Measurements from ENCODE around the gene FGGY.

The FGGY gene

DNA sequence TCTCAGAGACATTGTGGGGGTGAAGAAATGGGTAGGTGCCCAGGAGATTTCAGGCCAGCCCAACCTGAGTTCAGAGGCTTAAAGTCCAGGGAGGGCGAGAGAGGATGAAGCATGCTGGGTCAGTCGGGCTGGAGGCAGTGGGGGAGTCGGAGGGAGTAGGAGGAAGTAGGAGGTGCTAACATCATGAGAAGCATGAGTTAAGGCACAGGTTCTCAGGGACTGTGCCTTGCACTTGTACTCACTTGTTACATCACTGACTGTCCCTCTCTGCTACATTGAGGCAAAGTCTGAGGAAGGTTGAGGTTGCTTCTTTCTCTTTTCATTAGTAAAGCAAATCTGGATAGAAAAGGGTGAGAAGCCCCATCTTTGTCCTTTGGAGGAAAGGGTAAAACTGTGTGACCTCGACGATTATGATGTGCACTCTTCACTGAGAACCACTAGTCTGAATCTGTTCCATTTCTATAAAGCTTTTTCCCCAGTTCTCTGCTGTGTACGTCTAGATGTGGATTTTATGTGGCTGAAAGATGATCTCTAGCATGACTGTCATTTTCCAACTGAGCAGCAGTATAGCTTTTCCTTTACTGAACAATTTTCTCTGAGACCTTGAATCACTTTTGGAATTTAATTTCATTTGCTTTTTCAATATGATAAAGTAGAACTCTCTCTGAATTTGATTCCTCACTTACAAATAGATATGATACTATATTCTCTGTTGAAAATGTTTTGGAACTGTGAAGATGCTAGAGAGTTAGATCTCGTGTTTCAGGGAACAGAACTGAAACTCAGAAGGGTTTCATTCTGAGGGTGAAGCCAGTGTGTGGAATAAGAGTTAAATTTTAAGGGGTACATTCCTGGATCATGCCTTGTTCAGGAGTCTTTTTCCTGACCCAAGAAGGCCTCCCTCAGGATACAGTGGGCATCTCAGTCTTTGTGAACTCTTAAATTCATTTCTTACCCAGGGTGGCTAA is 94.6 kb downstream of the FGGY start:
- Mint-ChIP-seq H3K27ac (no peak overlapping the region), H3K4me3 (no peak overlapping the region), H3K9me3 (ENCODE audit: low read depth) (no peaks in the 10 kb centered on the region), H3K4me1 (ENCODE audit: low read depth) (peaks cover 10% of the 10 kb centered on the region), H3K36me3 (peaks cover 3% of the 10 kb centered on the region), H3K27me3 (no peaks in the 10 kb centered on the region)

DNA sequence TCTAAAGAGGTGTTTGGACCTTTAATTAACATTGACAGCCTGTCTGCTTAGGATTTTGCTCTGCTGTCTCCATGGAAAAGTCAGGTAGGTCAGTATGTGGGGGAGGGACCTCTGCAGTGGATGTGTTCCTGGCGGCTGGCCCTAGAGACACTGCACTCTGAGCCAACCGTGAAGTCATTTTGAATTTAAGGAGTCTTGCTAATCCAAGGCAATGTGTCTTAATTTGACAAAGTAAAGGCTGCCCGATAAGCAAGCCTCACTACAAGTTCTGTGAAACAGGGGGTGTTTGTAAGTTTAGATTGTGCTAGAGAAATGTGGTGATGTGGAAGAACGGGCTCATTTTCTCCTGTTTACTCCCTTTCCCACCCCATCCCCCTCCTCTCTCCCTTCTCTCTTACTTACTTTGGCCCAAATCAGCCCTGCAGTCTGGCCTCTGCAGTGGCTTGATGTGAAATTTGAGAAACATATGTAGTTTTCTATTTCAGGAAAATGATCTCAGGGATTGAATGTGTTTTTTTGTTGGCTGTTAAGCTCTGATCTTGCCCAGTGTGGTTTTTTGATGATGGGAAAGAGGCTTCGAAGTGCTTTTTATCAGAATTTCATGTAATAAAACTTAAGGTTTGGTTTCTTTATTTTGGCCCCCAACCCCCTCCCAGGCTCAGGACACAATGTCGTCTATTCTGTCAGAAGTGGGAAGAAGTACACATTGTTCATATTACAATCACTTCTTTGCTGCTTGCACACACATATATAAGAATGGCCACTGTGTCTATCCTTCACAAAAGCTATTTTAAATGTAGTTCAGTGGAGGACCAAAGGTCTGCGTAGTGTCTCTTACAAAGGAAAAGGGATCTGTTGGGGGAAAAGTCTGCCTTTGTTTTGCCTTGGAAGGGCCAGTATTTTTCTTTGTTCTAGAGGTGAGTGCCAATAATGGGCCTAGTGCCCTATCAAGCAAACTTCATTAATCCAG is 96.6 kb downstream of the FGGY start:
- Mint-ChIP-seq H3K27ac (no peak overlapping the region), H3K4me1 (ENCODE audit: low read depth) (peaks cover 10% of the 10 kb centered on the region), H3K4me3 (no peak overlapping the region), H3K36me3 (peaks cover 3% of the 10 kb centered on the region), H3K9me3 (ENCODE audit: low read depth) (no peaks in the 10 kb centered on the region), H3K27me3 (no peaks in the 10 kb centered on the region)

DNA sequence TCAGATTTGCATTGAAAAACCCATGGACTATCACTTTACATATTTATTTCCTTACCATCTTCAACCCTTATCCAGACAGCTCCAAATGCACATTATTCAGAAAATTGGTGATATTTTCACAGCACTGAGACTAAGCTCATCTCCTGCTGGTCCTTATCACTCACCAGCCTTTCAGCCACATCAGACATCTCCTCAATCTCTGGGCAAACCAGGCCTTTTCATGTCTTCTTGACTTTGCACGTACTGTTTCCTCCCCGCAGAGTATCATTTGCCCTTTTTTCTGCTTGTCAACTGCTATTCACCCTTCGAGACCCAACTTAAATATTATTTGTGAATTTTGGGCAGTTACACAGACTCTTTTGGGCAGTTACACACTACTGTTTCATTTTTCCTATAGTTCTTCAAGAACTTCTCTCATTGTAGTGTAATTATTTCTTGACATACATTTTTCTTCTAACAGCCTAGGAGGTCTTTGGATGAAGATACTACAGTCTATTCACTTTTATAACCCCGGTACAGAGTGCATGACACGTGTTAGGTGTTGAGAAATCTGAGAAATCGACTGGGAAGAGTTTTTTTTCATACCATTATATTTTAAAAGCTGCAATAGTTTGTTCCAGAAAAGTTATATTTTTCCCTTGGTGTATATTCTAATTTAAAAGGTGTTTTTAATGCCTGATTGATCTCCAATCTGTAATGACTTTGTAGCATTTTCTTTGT is 98.0 kb downstream of the FGGY start:
- Mint-ChIP-seq H3K4me1 (ENCODE audit: low read depth) (peaks cover 10% of the 10 kb centered on the region), H3K9me3 (ENCODE audit: low read depth) (no peaks in the 10 kb centered on the region), H3K27me3 (no peaks in the 10 kb centered on the region), H3K27ac (no peak overlapping the region), H3K36me3 (peaks cover 3% of the 10 kb centered on the region), H3K4me3 (no peak overlapping the region)

DNA sequence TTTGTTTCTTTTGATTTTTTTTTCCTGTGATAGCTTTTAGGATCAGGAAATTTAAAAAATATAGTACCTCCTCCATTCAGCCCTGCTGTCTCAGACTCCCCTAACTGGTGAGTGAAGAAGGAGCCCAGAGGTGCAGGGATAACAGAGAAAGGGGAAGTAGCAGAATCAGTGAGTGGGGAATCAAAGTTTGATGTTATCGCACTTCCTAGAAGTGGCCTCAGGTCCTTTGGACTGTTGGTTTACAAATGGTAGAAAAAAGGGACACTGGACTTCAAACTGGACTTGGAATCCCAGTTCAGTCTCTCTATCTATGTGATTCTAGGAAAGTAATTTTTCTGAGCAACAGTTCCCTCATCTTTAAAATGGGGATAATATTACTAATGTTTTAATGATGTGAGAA is 99.5 kb downstream of the FGGY start:
- no peaks in the 10 kb centered on the region for H3K27me3 Mint-ChIP-seq
- H3K4me1 Mint-ChIP-seq (ENCODE audit: low read depth), result peaks cover 5% of the 10 kb centered on the region
- no peaks in the 10 kb centered on the region for H3K9me3 Mint-ChIP-seq (ENCODE audit: low read depth)
- H3K36me3 Mint-ChIP-seq, result peaks cover 3% of the 10 kb centered on the region
- H3K4me3 Mint-ChIP-seq, result no peak overlapping the region
- no peak overlapping the region for H3K27ac Mint-ChIP-seq

DNA sequence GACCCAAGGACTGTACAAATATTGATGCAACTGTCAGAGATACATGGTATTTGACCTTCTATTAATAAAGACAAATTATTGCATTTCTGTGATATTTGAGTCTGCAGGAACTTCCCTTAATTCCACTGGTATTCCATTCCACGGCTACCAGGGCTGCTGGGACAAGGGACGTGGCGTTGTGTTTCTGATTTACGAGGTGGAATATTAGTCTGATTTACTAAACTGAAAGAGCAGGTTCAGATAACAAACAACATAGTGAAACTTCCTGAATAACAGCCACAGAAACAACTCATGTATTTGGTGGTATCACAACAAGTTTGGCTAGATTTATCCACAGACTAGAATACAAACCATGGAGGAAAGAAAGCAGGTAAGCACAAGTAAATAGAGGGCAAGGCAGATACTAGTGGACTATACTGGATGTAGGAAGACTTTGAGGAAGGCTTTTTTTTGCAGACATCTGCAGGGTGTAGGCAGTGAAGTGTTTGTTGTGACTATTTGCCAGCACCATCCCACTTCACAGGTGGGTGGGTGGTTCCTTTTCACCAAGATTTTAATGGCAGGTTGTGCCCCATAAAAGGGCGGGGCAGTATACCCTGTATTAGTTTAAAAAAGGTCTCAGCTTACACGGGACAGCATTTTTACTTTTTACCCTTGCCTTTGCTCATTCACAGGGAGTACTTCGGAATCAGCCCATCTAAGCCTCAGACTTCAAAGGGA is 100.4 kb downstream of the FGGY start:
- Mint-ChIP-seq H3K27ac (no peak overlapping the region), H3K9me3 (ENCODE audit: low read depth) (no peaks in the 10 kb centered on the region), H3K4me1 (ENCODE audit: low read depth) (peaks cover 5% of the 10 kb centered on the region), H3K27me3 (no peaks in the 10 kb centered on the region), H3K4me3 (no peak overlapping the region), H3K36me3 (peaks cover 3% of the 10 kb centered on the region)

DNA sequence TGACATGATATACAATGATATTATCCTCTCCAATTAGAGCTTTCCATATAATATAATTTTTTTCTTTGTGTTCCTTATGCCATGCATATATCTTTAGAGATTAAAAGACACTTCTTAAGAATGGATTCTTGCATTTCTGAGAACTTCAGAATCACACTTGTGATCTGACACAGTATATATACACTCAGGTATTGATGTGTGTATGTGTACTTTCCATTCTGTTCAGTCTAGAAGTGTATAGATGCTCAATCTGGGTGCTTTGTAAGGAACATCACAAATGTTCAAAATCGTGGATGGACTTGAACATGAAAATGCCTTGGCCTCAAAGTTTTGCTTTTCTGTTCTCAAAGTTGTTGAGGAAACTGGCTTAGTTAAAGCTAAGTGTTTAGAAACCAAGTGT is 102.7 kb downstream of the FGGY start:
- no peaks in the 10 kb centered on the region for H3K36me3 Mint-ChIP-seq

DNA sequence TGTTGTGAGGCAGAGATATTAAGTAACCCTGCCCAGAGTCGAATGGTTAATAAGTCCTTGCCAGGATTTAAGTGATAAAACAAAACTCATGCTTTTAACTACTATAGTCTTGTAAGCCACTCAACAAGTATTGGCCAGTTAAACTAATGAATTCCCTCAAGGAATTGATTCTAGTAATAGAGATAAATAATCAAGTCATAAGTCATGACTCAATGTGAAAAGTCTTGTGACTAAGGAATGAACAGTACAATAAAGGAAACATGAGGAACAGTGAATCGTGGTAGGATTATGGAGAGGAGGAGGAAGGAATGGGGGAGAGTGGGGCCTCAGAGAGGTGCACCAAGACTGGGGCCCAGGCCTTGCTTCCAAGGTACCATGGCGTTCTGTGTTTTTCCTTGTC is 104.7 kb downstream of the FGGY start:
- no peaks in the 10 kb centered on the region for H3K27me3 Mint-ChIP-seq
- H3K4me3 Mint-ChIP-seq, result no peak overlapping the region
- no peak overlapping the region for H3K27ac Mint-ChIP-seq
- no peaks in the 10 kb centered on the region for H3K36me3 Mint-ChIP-seq
- H3K9me3 Mint-ChIP-seq (ENCODE audit: low read depth), result no peaks in the 10 kb centered on the region
- H3K4me1 Mint-ChIP-seq (ENCODE audit: low read depth), result no peaks in the 10 kb centered on the region

More for the DNA sequence above, 102.7 kb downstream of the FGGY start:
- Mint-ChIP-seq H3K27me3 (no peaks in the 10 kb centered on the region), H3K4me3 (no peak overlapping the region), H3K9me3 (ENCODE audit: low read depth) (no peaks in the 10 kb centered on the region), H3K27ac (no peak overlapping the region), H3K4me1 (ENCODE audit: low read depth) (peaks cover 4% of the 10 kb centered on the region)

DNA sequence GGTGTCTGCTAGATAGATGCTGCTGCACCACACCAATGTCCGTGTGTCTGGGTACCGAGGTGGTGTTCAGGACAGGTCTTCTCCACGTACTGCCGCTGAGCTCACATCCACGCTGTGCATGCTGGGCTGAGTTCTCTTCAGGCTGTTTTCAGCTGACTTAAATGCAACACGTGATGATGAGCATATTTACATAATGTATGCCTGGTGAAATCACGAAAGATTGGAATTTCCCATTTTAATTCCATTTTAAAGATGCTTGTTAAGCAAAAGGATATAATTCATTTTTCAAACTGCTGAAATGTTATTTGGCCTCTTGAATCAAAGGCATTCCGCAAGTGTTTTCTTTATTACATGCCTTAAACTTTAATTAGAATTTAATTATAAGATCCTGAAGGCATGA is 107.9 kb downstream of the FGGY start:
- Mint-ChIP-seq H3K27ac (no peak overlapping the region), H3K27me3 (no peaks in the 10 kb centered on the region), H3K4me3 (no peak overlapping the region)

DNA sequence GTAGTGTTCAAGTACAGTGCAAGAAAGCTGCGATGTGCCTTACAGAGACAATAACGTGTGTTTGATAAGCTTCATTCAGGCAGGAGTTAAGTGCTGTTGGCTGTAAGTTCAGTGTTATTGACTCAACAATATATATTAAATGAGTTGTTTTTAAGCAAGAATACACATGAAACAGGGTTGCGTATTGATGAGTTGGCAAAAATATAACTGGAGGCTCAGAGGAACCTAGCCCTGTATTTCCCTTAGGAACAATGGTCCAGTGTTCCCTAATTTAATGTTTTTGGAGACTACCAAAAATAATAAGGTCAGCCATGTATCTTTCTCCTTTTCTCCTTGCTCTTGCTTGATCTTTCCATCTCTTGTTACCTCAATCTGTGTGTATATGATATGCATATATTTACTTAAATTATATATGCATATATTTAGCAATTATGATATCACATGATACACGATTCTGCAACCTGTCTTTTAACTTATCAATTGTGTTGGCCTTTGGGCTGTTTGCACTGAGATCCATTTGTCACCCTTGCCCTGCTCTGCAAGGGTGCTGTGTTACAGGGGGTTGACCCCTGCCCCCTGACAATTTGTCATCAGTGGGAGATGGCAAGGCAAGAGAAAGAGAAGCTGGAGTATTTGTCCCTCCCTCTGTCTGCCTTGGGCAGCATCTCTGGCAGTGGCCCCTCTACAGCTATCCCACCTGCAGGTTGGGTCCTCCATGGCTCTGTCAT is 109.7 kb downstream of the FGGY start:
- Mint-ChIP-seq H3K36me3 (no peaks in the 10 kb centered on the region), H3K4me1 (ENCODE audit: low read depth) (no peaks in the 10 kb centered on the region), H3K9me3 (ENCODE audit: low read depth) (no peaks in the 10 kb centered on the region), H3K27ac (no peak overlapping the region), H3K4me3 (no peak overlapping the region), H3K27me3 (no peaks in the 10 kb centered on the region)

More for the DNA sequence above, 107.9 kb downstream of the FGGY start:
- Mint-ChIP-seq H3K36me3 (no peaks in the 10 kb centered on the region), H3K4me1 (ENCODE audit: low read depth) (no peaks in the 10 kb centered on the region), H3K9me3 (ENCODE audit: low read depth) (no peaks in the 10 kb centered on the region)

DNA sequence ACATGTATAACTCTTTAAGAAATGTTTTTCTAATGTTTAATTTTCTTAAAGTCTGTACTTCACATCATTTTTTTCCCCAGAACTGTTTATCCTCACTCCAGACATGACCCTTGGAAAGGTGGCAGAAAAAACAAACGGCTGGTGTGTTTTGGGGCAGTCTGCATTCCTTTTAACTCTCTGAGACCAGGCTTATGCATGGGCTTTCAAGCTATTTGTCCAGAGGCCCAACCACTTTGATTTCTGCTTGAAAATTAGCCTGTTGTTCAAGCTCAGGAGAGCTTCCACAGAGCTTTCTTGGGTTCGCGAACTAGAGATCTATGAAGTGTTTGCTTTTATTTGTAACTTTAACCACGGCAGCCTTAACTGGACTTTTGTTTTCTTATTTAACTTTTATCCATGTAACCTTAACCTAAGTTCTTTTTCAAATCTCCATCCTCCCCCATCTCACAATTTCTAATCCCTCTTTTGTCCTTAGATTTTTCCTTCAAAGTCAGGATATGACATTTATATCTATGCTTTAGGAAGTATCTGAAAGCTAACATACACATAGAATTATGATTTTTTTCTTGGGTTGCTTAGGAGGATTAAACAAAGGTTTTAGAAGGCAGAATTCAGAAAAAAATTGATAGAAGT is 111.8 kb downstream of the FGGY start:
- no peaks in the 10 kb centered on the region for H3K4me1 Mint-ChIP-seq (ENCODE audit: low read depth)
- H3K27ac Mint-ChIP-seq, result no peak overlapping the region
- H3K36me3 Mint-ChIP-seq, result no peaks in the 10 kb centered on the region
- H3K4me3 Mint-ChIP-seq, result no peak overlapping the region
- H3K27me3 Mint-ChIP-seq, result no peaks in the 10 kb centered on the region
- H3K9me3 Mint-ChIP-seq (ENCODE audit: low read depth), result no peaks in the 10 kb centered on the region

DNA sequence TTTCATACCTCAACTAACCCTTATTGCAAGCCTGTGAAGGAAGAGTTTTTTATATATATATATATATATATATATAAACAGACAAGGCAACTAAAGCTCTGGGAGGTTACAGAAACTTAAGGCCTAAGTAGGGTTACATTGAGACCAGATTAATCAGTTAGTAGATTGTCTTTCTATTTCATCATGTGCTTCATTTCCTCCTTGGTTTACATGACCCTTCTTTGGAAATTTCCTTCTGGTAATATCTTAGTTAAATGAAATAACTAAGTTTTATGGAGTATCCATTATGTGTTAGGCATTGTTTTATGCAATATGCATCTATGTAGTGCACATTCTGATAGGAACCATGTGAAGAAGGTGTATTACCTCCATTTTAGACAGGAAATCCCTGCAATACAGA is 112.7 kb downstream of the FGGY start:
- Mint-ChIP-seq H3K27me3 (no peaks in the 10 kb centered on the region), H3K9me3 (ENCODE audit: low read depth) (no peaks in the 10 kb centered on the region), H3K4me3 (no peak overlapping the region), H3K4me1 (ENCODE audit: low read depth) (no peaks in the 10 kb centered on the region), H3K27ac (no peak overlapping the region), H3K36me3 (no peaks in the 10 kb centered on the region)

DNA sequence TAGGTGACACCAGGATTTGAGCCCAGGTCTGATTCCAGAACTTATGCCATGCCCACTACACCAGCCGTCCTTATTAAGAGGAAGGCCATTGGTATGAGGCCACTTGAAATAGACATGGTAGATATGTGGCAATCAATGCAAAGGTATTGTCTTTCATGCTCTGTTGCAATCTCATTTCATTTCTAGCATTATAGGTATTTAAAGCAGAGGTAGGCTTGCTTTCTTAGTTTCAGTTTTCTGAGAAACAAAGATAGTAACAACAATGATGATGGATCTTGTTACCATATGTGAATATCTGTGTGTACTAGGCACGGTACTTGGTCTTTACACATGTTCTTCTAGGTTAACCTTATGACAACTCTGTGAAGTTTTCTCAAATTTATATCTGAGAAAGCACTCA is 113.1 kb downstream of the FGGY start:
- Mint-ChIP-seq H3K27ac (no peak overlapping the region), H3K4me1 (ENCODE audit: low read depth) (no peaks in the 10 kb centered on the region), H3K27me3 (no peaks in the 10 kb centered on the region)

DNA sequence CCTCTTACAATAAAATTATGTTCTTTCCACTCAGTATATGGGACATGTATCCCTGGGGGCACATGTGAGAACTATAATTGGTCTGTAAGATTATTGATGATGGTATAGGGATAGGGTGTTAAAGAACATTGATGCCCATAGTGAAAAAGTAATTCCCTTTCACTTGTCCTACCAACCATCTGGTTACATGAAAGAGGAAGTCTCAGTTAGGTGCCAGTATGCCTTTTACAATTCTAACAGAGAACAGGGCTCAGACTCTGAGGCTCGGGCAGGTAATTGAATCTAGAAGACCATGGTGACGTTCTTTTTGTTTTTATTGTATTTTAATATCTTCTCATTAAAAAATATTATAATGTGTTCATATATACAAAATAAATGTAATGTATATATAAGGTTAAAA is 113.6 kb downstream of the FGGY start:
- H3K9me3 Mint-ChIP-seq (ENCODE audit: low read depth), result no peaks in the 10 kb centered on the region
- no peaks in the 10 kb centered on the region for H3K36me3 Mint-ChIP-seq
- no peaks in the 10 kb centered on the region for H3K27me3 Mint-ChIP-seq
- H3K4me3 Mint-ChIP-seq, result no peak overlapping the region
- no peak overlapping the region for H3K27ac Mint-ChIP-seq
- no peaks in the 10 kb centered on the region for H3K4me1 Mint-ChIP-seq (ENCODE audit: low read depth)

More for the DNA sequence above, 113.1 kb downstream of the FGGY start:
- no peaks in the 10 kb centered on the region for H3K36me3 Mint-ChIP-seq
- H3K9me3 Mint-ChIP-seq (ENCODE audit: low read depth), result no peaks in the 10 kb centered on the region
- no peak overlapping the region for H3K4me3 Mint-ChIP-seq

Data from activated naive CD8-positive, alpha-beta T cell (primary cell).